Neuronal stem cell (in vitro differentiated cells): Measurements from ENCODE around the gene LDB2.

Experiments used
- DNase-seq: peaks from one replicate; pipeline ENCODE4 v3.0.0-alpha.2; 2013; ENCODE audit warnings: low spot score
- H2AFZ ChIP-seq: one replicate; pipeline ENCODE4 v1.6.1; 2013; ENCODE audit warnings: mild to moderate bottlenecking, low read length, inconsistent platforms
- H2AK5ac ChIP-seq: 2 replicates; pipeline ENCODE4 v1.6.1; 2013; ENCODE audit warnings: low read depth, mild to moderate bottlenecking, inconsistent platforms, low read length, moderate library complexity, mixed read lengths
- H2BK120ac ChIP-seq: 2 replicates; pipeline ENCODE4 v1.6.1; 2013; ENCODE audit warnings: low read depth, mild to moderate bottlenecking, inconsistent platforms, low read length, moderate library complexity, mixed read lengths
- H2BK12ac ChIP-seq: one replicate; pipeline ENCODE4 v1.6.1; 2013; ENCODE audit warnings: low read length, inconsistent platforms
- H2BK15ac ChIP-seq: 2 replicates; pipeline ENCODE4 v1.6.1; 2013; ENCODE audit warnings: mild to moderate bottlenecking, low read length, inconsistent platforms, mixed read lengths
- H2BK5ac ChIP-seq: one replicate; pipeline ENCODE4 v1.6.1; 2013; ENCODE audit warnings: inconsistent platforms, mild to moderate bottlenecking, low read length, moderate library complexity
- H3K14ac ChIP-seq: one replicate; pipeline ENCODE4 v1.6.1; 2013; ENCODE audit warnings: low read length, inconsistent platforms
- H3K18ac ChIP-seq: 2 replicates; pipeline ENCODE4 v1.6.1; 2013; ENCODE audit warnings: low read length, inconsistent platforms
- H3K23ac ChIP-seq: 2 replicates; pipeline ENCODE4 v1.6.1; 2013; ENCODE audit warnings: low read depth, mild to moderate bottlenecking, mixed read lengths, low read length, inconsistent platforms; ENCODE audit not compliant: poor library complexity
- H3K27ac ChIP-seq: replicated peaks from 3 replicates; pipeline ENCODE4 v1.5.1; 2013; ENCODE audit warnings: low read length, inconsistent platforms
- H3K27me3 ChIP-seq, 3 experiments: 2 replicates each; pipeline ENCODE4 v1.6.1; 2013; ENCODE audit warnings: low read length in 3 of 3, mild to moderate bottlenecking in 2 of 3, inconsistent platforms in 1 of 3, low read depth in 1 of 3, mixed read lengths in 1 of 3, moderate library complexity in 1 of 3; ENCODE audit not compliant: control insufficient read depth in 3 of 3, insufficient read depth in 3 of 3
- H3K36me3 ChIP-seq, 2 donors: replicated peaks in 1 of 2; 2 replicates each; pipeline ENCODE4 v1.6.1; 2013; ENCODE audit warnings: low read length in 2 of 2; ENCODE audit not compliant: control insufficient read depth in 2 of 2, insufficient read depth in 2 of 2
- H3K4ac ChIP-seq: 2 replicates; pipeline ENCODE4 v1.6.1; 2013; ENCODE audit warnings: inconsistent platforms, mild to moderate bottlenecking, low read length, moderate library complexity
- H3K4me1 ChIP-seq, 2 donors: 1 replicate in 1 of 2; 2 replicates in 1 of 2; pipeline ENCODE4 v1.6.1; 2013; ENCODE audit warnings: low read length in 2 of 2, low read depth in 1 of 2; ENCODE audit not compliant: control insufficient read depth in 2 of 2, insufficient read depth in 1 of 2
- H3K4me2 ChIP-seq: one replicate; pipeline ENCODE4 v1.6.1; 2013; ENCODE audit warnings: mild to moderate bottlenecking, low read length, inconsistent platforms; ENCODE audit not compliant: insufficient read depth, poor library complexity, severe bottlenecking
- H3K4me3 ChIP-seq, 2 donors: 2 replicates each; pipeline ENCODE4 v1.5.1; 2013; ENCODE audit warnings: low read length in 2 of 2, mild to moderate bottlenecking in 2 of 2, inconsistent platforms in 1 of 2, moderate library complexity in 1 of 2
- H3K79me1 ChIP-seq: one replicate; pipeline ENCODE4 v1.6.1; 2013; ENCODE audit warnings: low read depth, mild to moderate bottlenecking, inconsistent platforms, low read length, moderate library complexity
- H3K9ac ChIP-seq: one replicate; pipeline ENCODE4 v1.6.1; 2013; ENCODE audit warnings: mild to moderate bottlenecking, low read depth, low read length, inconsistent platforms; ENCODE audit not compliant: poor library complexity
- H3K9me3 ChIP-seq, 2 donors: replicated peaks in 1 of 2; 2 replicates each; pipeline versions ENCODE3 to v1.6.1; 2013; ENCODE audit warnings: low read length in 2 of 2, mild to moderate bottlenecking in 2 of 2, inconsistent platforms in 1 of 2, low read depth in 1 of 2, mixed read lengths in 1 of 2, moderate library complexity in 1 of 2; ENCODE audit not compliant: control insufficient read depth in 2 of 2, insufficient read depth in 1 of 2
- H4K8ac ChIP-seq: one replicate; pipeline ENCODE4 v1.6.1; 2013; ENCODE audit warnings: low read depth, mild to moderate bottlenecking, inconsistent platforms, low read length, moderate library complexity
- H4K91ac ChIP-seq: one replicate; pipeline ENCODE4 v1.6.1; 2013; ENCODE audit warnings: low read length, low read depth, mild to moderate bottlenecking, inconsistent platforms; ENCODE audit not compliant: poor library complexity
- WGBS, 2 donors: extraction: QIAGEN DNeasy Blood & Tissue Kit; methylation state at CpG; one replicate each; pipeline ENCODE4 v1.1.7; 2013; ENCODE audit warnings: missing lambda C conversion rate in 2 of 2, mixed read lengths in 1 of 2; ENCODE audit not compliant: insufficient read length in 2 of 2, insufficient replicate concordance in 1 of 2; ENCODE audit errors: extremely low coverage in 2 of 2; 5-methylcytosine and 5-hydroxymethylcytosine counted together

LDB2 gene

DNA sequence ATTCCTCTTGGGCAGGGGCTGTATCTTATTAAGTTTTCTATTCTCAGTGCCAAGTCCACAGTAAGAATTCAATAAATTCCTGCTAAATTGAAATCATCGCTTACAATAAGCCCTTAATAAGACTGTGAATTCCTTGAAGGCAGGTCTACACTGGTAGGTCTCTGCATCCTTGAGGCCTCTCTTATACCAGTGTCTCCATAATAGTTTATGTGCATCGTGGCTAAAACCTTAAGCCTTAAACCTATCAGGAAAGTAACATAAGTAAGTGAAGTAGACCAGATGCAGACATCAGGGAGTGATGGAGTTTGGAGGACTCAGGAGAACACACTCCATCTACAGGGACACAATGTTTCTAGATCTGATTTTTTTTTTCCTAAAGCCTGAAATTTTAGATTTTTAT lies 240.3 kb downstream of the LDB2 start:
- Histone ChIP-seq H4K91ac (no peak overlapping the region), H2BK15ac (no peak overlapping the region), H3K4me3 (no peak overlapping the region), H3K27ac (no peak overlapping the region), H2AK5ac (no peak overlapping the region), H2BK120ac (no peak overlapping the region), H2BK12ac (no peak overlapping the region), H3K27me3 (no peaks in the 10 kb centered on the region), H3K4me1 (no peaks in the 10 kb centered on the region), H2BK5ac (no peak overlapping the region), H3K36me3 (no peaks in the 10 kb centered on the region), H3K9me3 (peaks cover 0 to 2% of the 10 kb centered on the region in 2 donors), H3K18ac (no peak overlapping the region), H3K23ac (no peak overlapping the region), H3K9ac (no peak overlapping the region), H2AFZ (no peak overlapping the region), H3K79me1 (no peaks in the 10 kb centered on the region), H3K4ac (no peak overlapping the region), H3K14ac (no peak overlapping the region), H3K4me2 (no peak overlapping the region), H4K8ac (no peak overlapping the region)
- DNase-seq, result no peak
- WGBS, 2 donors, result no CpG with 5 or more reads among the region's 2 CpGs

- Histone ChIP-seq H3K14ac (no peak overlapping the region), H3K36me3 (no peaks in the 10 kb centered on the region), H3K79me1 (no peaks in the 10 kb centered on the region), H2BK5ac (no peak overlapping the region), H3K23ac (no peak overlapping the region), H3K4me2 (no peak overlapping the region), H2BK120ac (no peak overlapping the region), H3K4me1 (no peaks in the 10 kb centered on the region), H4K91ac (no peak overlapping the region), H4K8ac (no peak overlapping the region), H3K9ac (no peak overlapping the region), H2AK5ac (no peak overlapping the region), H3K4ac (no peak overlapping the region), H3K4me3 (no peak overlapping the region), H3K18ac (no peak overlapping the region), H3K27me3 (no peaks in the 10 kb centered on the region), H2BK12ac (no peak overlapping the region), H2AFZ (no peak overlapping the region), H3K9me3 (no peaks in the 10 kb centered on the region), H3K27ac (no peak overlapping the region), H2BK15ac (no peak overlapping the region)
- DNase-seq, result no peak
- WGBS, 2 donors, result no CpG with 5 or more reads among the region's 3 CpGs
These were observed 243.3 kb downstream of the LDB2 start for GRCh38 chr4:16655111-16655510.

DNA sequence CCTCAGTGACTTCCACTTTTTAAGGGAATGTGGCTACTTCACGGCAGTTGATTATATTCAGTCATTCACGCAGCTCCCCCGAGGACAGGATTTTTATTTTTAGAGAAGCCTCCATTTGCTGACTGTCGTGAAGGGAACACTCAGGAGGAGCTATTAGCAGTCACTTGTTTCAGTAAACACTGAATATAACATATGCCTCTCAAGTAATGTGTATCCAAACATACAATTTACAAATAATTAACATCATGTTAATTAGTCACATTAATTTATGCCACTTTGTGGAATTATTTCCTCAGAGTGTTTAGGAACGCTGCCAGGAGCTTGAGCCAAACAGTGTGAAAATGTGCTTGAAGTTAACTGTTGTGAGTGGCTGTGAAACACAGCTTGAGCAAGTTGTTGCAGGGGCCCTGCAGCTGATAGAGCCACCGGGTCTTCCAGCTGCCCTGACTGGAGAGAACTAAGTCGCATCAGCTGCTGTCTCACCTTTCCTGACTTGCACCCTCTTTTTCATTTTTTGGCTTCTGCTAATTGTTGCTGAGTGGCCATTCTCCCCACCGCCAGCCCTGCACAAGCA lies 245.6 kb downstream of the LDB2 start:
- H3K27me3 ChIP-seq, result no peaks in the 10 kb centered on the region
- H3K36me3 ChIP-seq, result no peaks in the 10 kb centered on the region
- H3K4me1 ChIP-seq, result no peaks in the 10 kb centered on the region
- no peak overlapping the region for H4K91ac ChIP-seq
- H2AK5ac ChIP-seq, result no peak overlapping the region
- H3K4me3 ChIP-seq, result no peak overlapping the region
- no CpG with 5 or more reads among the region's 8 CpGs for WGBS, 2 donors
- no peak overlapping the region for H3K18ac ChIP-seq
- H2BK15ac ChIP-seq, result no peak overlapping the region
- H2BK12ac ChIP-seq, result no peak overlapping the region
- H2AFZ ChIP-seq, result no peak overlapping the region
- H2BK5ac ChIP-seq, result no peak overlapping the region
- H2BK120ac ChIP-seq, result no peak overlapping the region
- no peak for DNase-seq
- H3K79me1 ChIP-seq, result no peaks in the 10 kb centered on the region
- H3K23ac ChIP-seq, result no peak overlapping the region
- H3K14ac ChIP-seq, result no peak overlapping the region
- H4K8ac ChIP-seq, result no peak overlapping the region
- no peaks in the 10 kb centered on the region for H3K9me3 ChIP-seq
- H3K9ac ChIP-seq, result no peak overlapping the region
- no peak overlapping the region for H3K27ac ChIP-seq
- H3K4ac ChIP-seq, result no peak overlapping the region
- no peak overlapping the region for H3K4me2 ChIP-seq

DNA sequence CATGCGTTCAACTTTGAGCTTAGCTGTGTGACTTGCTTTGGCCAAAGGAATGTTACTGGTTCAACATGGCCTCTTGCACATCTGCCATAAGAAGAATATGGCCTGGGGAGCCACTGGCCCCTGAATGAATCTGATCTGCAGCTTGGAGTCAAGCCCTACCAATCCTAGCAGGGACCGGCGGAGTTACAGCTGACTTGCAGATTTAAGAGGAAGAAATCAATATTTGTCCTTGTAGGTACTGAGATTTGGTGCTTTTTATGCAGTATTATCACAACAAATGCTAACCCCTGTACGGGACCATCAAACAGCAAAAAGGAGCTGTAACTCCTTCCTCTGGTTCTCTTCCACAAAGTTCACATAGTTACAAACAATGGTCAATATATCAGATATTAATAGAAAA lies 252.0 kb downstream of the LDB2 start:
- Histone ChIP-seq H3K9me3 (no peaks in the 10 kb centered on the region), H3K27me3 (no peaks in the 10 kb centered on the region), H3K27ac (no peak overlapping the region), H2BK120ac (no peak overlapping the region), H2AK5ac (no peak overlapping the region), H3K18ac (no peak overlapping the region), H3K4me2 (no peak overlapping the region), H3K4ac (no peak overlapping the region), H3K9ac (no peak overlapping the region), H2BK15ac (no peak overlapping the region), H3K79me1 (no peaks in the 10 kb centered on the region), H2AFZ (no peak overlapping the region), H4K8ac (no peak overlapping the region), H4K91ac (no peak overlapping the region), H3K4me1 (no peaks in the 10 kb centered on the region), H3K36me3 (no peaks in the 10 kb centered on the region), H2BK12ac (no peak overlapping the region), H3K4me3 (no peak overlapping the region), H3K23ac (no peak overlapping the region), H3K14ac (no peak overlapping the region), H2BK5ac (no peak overlapping the region)
- no peak for DNase-seq
- no CpG with 5 or more reads among the region's 4 CpGs for WGBS, 2 donors
